NCI-H128 (cell line): Measurements from ENCODE around the gene PDE8A.

ENCODE experiments used
- DNase-seq: peaks from one replicate; lab custom pipeline; 2025; ENCODE audit not compliant: unreplicated experiment; lab: John Stamatoyannopoulos, UW

The PDE8A gene

GRCh38 chr15:85072917-85073316 is 91.3 kb downstream of the PDE8A start:
- DNase-seq: no peak

GRCh38 chr15:85073556-85074194 is 92.0 kb downstream of the PDE8A start:
- DNase-seq: no peak

GRCh38 chr15:85086855-85087254 is 105.2 kb downstream of the PDE8A start:
- no peak for DNase-seq

DNA sequence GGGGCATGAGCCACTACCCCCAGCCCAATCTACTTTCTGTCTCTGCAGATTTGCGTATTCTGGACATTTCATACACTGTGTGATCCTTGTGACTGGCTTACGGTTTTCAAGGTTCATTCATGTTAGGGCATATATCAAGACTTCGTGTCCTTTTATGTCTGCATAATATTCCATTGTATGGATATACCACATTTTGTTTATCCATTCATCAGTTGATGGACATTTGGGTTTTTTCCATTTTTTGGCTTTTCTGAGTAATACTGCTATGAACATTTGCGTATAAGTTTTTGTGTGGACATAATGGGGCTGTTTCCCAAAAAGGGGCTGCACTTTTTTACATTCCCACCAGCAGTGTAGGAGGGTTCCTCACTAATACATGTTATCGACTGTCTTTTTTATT is 106.6 kb downstream of the PDE8A start:
- DNase-seq: no peak

DNA sequence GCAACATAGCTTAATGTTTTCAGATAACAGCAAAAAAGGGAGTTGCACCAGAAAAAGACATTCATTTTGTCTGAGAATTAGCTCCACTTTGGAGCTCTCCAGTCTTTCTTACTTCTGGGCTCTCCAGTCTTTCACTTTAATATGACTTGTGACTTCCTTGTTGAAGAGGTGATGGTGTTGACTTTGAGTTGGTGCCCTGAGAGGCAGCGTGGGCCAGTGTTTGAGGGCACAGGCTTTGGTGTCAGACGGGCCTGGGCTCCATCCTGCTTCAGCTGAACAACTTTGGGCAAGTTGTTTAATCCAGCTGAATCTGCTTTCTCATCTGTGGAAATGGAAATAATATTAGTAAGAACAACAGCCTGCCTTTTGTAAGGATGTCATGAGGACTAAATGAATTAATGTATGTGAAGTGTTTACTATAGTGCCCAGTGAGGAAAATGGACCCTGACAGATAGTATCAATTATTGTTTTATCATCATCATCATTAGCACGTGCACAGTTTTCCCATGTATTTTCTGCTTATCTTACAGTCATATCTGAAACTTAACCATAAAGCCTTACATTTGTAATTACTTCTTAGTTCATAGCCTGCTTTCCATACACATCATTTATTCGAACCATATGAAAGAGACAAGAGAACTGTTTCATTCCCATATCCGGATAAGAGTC is 108.4 kb downstream of the PDE8A start:
- no peak for DNase-seq

GRCh38 chr15:85091990-85092389 is 110.3 kb downstream of the PDE8A start:
- DNase-seq: no peak

DNA sequence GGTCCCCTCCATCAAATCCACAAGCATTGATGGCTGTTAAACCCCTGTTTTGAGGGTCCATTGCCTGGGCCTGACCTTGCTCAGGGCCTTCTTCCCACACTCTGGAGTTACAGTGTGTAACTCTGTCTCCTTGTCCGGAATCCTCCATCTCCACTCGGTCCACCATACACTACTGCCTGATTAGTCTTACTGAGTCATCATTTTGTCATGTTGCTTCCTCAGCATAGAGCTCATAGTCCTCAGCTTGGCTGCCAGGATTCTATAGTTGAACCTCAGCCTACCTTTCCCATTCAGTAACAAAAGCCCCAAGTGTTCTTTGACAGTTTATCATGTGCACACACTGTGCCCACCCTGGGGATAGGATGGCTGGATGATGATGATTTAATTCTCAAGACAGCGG is 113.0 kb downstream of the PDE8A start:
- DNase-seq: no peak

DNA sequence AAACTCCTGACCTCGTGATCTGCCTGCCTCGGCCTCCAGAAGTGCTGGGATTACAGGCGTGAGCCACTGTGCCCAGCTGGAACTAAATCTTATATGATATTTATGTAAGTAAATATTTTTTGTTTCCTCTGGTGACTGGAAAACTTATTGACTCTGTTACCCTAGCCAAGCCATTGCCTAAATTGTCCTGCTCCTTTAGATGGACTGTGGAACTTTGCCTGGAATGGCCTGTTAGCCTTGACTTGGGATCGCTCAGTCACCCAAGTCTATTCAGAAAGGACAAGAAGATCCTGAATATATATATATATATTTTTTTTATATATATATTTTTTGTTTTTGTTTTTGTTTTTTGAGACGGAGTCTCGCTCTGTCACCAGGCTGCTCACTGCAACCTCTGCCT is 113.9 kb downstream of the PDE8A start:
- no peak for DNase-seq

GRCh38 chr15:85097250-85097649 is 115.6 kb downstream of the PDE8A start:
- no peak for DNase-seq

- no peak for DNase-seq
Measured at GRCh38 chr15:85097725-85098124, 116.1 kb downstream of the PDE8A start.

DNA sequence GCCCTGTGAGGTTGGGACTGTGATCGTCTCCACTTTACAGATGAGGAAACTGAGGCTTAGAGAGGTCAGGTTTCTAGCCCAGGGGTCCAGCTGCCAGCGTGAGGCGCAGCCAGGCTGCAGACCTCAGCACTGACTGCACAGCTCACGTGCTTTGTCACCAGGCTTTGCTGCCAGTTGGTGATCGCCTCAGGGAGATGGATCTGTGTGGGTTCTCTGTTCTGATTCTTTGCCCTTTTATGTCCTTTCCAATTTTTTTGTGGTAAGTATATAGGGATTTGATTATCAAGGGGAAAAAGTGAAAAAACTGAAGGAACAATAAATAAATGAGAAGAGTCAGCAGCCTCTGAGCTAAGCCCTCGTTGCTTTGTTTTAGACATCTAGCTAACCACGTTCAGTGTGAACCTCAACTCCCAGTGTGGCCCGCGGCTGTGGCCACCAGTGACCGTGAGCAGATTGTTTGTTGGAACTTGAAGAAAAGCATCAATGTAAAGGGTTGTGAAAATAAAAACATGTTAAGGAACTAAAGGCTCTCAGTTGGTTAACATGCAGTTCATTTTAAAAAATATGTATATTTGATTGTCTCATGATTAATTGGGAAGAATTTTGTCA is 117.6 kb downstream of the PDE8A start:
- DNase-seq: no peak

DNA sequence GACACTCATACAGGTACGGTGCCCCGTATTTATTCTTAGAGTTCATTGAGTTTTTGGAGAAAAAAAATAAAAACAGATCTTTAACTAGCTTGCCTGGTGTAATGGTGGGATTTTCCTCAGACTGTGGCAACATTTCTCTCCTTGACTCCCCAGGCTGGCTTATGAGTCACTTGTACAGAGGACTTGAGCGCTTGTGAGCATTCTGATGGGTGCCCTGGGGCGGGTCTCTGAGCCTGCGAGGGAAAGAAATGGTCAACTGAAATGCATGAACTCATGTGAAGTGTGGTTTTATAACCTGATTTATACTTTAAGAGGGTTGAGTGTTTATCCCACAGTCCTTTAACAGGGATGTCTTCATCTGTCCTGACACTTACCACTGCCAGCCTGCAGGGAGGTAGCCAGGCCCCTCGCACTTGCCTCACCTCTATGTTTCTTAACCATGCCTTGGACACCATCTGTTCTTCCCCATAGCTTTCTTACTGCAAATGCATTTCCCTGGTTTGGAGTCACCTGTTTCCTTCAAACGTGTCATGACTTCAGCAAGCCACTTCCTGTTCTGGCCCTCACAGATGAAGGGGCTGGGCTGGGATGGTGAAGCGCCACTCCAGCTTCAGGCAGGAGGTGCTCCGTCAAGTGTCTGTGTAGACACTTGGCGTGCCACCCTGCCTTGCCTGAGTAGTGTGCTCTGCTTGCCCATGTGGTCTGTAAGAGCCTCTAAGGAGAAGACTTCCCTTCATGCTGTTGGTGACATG is 118.7 kb downstream of the PDE8A start:
- no peak for DNase-seq

DNA sequence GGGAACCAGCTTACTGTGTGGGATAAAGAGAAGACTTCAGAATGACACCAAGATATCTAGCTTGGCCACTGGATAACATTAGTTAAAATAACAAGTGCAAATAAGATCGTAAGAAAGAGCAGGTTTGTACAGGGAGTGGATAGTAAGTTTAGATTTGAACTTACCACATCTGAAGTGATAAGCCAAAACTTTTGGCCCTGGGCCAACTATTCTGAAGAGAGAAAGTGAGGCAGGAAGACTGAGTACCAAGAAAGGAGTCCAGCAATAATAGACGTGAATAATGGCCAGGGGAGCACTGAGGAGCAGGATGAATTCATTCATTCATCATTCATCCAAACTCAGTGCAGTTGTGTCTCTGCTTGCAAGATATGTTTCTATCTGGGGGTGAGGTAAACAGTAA is 122.9 kb downstream of the PDE8A start:
- DNase-seq: no peak

GRCh38 chr15:85108136-85108535 is 126.5 kb downstream of the PDE8A start:
- no peak for DNase-seq

GRCh38 chr15:85109333-85109732 is 127.7 kb downstream of the PDE8A start:
- DNase-seq: no peak

DNA sequence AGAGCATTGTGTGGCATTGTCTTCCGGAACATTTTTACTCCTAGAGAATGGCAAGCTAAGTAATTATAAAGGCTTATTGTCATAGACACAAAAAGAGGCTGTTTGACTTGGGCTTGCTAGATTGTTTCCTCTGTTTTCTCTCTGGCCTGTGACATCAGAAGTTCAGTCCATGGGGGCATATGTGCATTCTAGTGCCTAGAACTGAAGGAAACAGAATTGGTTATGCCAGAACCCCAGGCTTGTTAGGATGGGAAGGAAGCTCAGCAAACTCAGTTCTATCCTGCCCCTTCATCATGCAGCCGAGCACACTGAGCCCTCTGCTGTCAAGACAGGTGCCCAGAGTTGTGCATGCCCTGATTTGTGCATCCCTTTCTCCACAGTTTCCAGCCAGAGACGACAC is 131.3 kb downstream of the PDE8A start:
- no peak for DNase-seq

GRCh38 chr15:85114886-85115285 is 133.2 kb downstream of the PDE8A start:
- DNase-seq: no peak

- no peak for DNase-seq
Measured at GRCh38 chr15:85116066-85116465, 134.4 kb downstream of the PDE8A start.

DNA sequence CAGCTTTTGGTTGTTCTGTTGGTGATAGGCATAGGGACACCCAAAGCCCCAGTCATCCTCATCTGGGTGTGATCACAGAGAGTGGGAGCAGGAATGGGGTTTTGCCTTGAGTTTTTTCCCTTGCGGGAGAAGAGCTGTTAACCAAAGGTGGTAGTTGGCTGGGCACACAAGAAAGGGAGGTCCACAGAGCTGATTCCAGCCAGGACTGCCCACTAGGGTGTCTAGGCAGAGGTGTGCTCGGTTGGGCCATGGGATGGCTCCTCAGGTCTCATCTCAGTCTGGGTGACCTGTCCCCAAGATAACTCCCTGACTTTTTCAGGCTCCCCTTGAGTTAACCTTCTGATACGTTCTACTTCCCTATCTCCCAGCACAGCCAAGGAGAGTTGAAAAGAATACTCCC is 134.8 kb downstream of the PDE8A start:
- no peak for DNase-seq

DNA sequence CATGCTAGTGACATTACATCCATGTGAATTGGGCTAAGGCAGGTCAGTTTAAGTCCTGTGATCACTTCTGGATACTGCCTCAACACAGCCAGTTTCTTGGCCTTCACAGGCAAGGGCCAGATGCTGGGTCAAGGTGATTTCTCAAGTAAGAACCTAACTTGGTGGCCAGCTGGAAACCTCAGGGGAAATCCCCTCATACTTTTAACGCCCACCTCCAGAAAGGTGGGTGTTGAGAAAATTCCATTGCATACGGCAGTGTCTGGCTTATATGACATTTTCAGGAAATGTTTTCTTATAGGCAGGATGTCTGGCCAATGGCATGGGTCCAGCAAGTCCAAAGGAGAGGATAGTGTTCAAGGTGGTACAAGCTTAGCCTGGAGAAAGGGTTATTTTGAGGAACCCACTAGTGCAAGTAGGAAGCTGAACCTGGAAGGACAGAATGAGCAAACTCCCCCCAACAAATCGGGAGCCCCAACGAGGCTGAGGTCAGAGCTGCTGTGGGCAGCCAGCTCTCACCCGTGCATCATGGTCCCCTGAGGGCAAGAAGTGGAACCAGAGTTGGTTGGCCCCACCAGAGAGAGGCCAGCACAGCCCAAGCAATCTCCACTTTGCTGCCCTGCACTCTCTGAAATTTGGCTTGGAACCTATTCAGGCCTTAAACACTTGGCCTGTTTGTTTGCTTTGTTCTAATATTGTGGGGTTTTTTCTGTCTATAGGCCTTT is 135.4 kb downstream of the PDE8A start:
- no peak for DNase-seq

DNA sequence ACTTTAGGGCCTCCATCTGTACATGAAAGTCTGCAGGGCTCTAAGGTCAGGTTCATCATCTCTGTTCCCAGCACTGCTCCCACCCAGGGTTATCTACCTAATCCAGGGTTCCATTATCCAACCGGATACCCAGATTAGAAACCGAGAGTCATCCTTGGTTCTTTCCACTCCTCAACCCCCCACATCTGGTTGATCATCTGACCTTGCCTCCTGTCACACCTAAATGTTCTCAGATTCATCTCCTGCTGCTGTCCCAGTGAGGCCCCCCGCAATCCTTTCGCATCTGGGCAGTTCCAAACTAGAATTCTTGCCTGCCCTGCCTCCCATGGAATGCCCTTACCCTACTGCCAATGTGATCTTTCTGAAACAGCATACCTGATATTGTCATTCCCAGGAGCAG is 136.5 kb downstream of the PDE8A start:
- DNase-seq: no peak
